SK-N-SH treated with all-trans-retinoic acid at 6 μM for 48 hours (cell line): ENCODE measurements around the gene MYH9.
A peak's percentile ranks its signal among the peaks of the same experiment; 100 is the strongest.

Source experiments
- ATAC-seq: fragments of 200-7000 bp; cut with Tn5 transposase; 3 replicates; pipeline ENCODE4 v1.9.1; 2020; ENCODE audit warnings: mild to moderate bottlenecking, moderate library complexity
- ARNTL ChIP-seq: fragments of 450-650 bp; formaldehyde crosslinking; IDR thresholded peaks from 2 replicates; pipeline ENCODE4 v1.5.0; 2020; ENCODE audit warnings: low read depth, mild to moderate bottlenecking, moderate library complexity, borderline replicate concordance
- CSDC2 ChIP-seq: fragments of 250-450 bp; sonication (Bioruptor Pico); IDR thresholded peaks from 2 replicates; pipeline ENCODE4 v1.5.0; 2020; ENCODE audit warnings: mild to moderate bottlenecking, moderate library complexity
- ESRRG ChIP-seq: fragments of 250-450 bp; sonication (Bioruptor Pico); IDR thresholded peaks from 2 replicates; pipeline ENCODE4 v1.6.1; 2021; ENCODE audit warnings: mild to moderate bottlenecking
- GLIS3 ChIP-seq: fragments of 250-450 bp; sonication (Bioruptor Pico); IDR thresholded peaks from 2 replicates; pipeline ENCODE4 v1.5.0; 2020; ENCODE audit warnings: mild to moderate bottlenecking, moderate library complexity
- ISL1 ChIP-seq: fragments of 250-450 bp; sonication (Bioruptor Pico); IDR thresholded peaks from 2 replicates; pipeline ENCODE4 v2.1.2; 2022; ENCODE audit warnings: mild to moderate bottlenecking, moderate library complexity
- OSR1 ChIP-seq: fragments of 250-450 bp; sonication (Bioruptor Pico); IDR thresholded peaks from 2 replicates; pipeline ENCODE4 v1.8.0; 2022; ENCODE audit warnings: moderate library complexity, mild to moderate bottlenecking, inconsistent platforms
- PPARA ChIP-seq: fragments of 250-450 bp; sonication (Bioruptor Pico); IDR thresholded peaks from 2 replicates; pipeline ENCODE4 v1.5.0; 2020; ENCODE audit warnings: mild to moderate bottlenecking, borderline replicate concordance
- RARB ChIP-seq: fragments of 250-450 bp; sonication (Bioruptor Pico); IDR thresholded peaks from 2 replicates; pipeline ENCODE4 v1.8.0; 2021; ENCODE audit warnings: mild to moderate bottlenecking, moderate library complexity
- SNAI2 ChIP-seq: fragments of 250-450 bp; sonication (Bioruptor Pico); IDR thresholded peaks from 2 replicates; pipeline ENCODE4 v1.5.0; 2020; ENCODE audit warnings: mild to moderate bottlenecking, moderate library complexity
- TCF4 ChIP-seq: fragments of 250-450 bp; sonication (Bioruptor Pico); IDR thresholded peaks from 2 replicates; pipeline ENCODE4 v1.8.0; 2021; ENCODE audit warnings: mild to moderate bottlenecking, moderate library complexity, borderline replicate concordance
- TOX ChIP-seq: fragments of 250-450 bp; sonication (Bioruptor Pico); IDR thresholded peaks from 2 replicates; pipeline ENCODE4 v1.8.0; 2021; ENCODE audit warnings: mild to moderate bottlenecking, moderate library complexity, borderline replicate concordance
- ZC3H10 ChIP-seq: fragments of 250-450 bp; sonication (Bioruptor Pico); IDR thresholded peaks from 2 replicates; pipeline ENCODE4 v1.5.1; 2021; ENCODE audit warnings: mild to moderate bottlenecking, moderate library complexity
- ZFP3 ChIP-seq: fragments of 250-450 bp; sonication (Bioruptor Pico); IDR thresholded peaks from 2 replicates; pipeline ENCODE4 v1.5.0; 2020; ENCODE audit warnings: mild to moderate bottlenecking, moderate library complexity
- ZNF565 ChIP-seq: fragments of 450-650 bp; formaldehyde crosslinking; conservative IDR thresholded peaks from 2 replicates; pipeline ENCODE4 v1.5.0; 2020; ENCODE audit warnings: low read depth, mild to moderate bottlenecking, moderate library complexity
- ZNF8 ChIP-seq: fragments of 450-650 bp; formaldehyde crosslinking; IDR thresholded peaks from 2 replicates; pipeline ENCODE4 v1.5.0; 2020; ENCODE audit warnings: mild to moderate bottlenecking, moderate library complexity
- TF ChIP-seq, protein P1 (sequence below): fragments of 250-450 bp; sonication (Bioruptor Pico); IDR thresholded peaks from 2 replicates; pipeline ENCODE4 v1.8.0; 2021; ENCODE audit warnings: low read depth, mild to moderate bottlenecking, moderate library complexity, borderline replicate concordance
- TF ChIP-seq, protein P2 (sequence below): fragments of 250-450 bp; sonication (Bioruptor Pico); IDR thresholded peaks from 2 replicates; pipeline ENCODE4 v1.5.1; 2021; ENCODE audit warnings: mild to moderate bottlenecking, moderate library complexity
- TF ChIP-seq, protein P3 (sequence below): fragments of 250-450 bp; sonication (Bioruptor Pico); IDR thresholded peaks from 2 replicates; pipeline ENCODE4 v1.5.0; 2020; ENCODE audit warnings: mild to moderate bottlenecking, moderate library complexity
- TF ChIP-seq, protein P4 (sequence below): fragments of 250-450 bp; sonication (Bioruptor Pico); IDR thresholded peaks from 2 replicates; pipeline ENCODE4 v1.5.1; 2020; ENCODE audit warnings: low read depth, mild to moderate bottlenecking, moderate library complexity

The MYH9 gene

DNA sequence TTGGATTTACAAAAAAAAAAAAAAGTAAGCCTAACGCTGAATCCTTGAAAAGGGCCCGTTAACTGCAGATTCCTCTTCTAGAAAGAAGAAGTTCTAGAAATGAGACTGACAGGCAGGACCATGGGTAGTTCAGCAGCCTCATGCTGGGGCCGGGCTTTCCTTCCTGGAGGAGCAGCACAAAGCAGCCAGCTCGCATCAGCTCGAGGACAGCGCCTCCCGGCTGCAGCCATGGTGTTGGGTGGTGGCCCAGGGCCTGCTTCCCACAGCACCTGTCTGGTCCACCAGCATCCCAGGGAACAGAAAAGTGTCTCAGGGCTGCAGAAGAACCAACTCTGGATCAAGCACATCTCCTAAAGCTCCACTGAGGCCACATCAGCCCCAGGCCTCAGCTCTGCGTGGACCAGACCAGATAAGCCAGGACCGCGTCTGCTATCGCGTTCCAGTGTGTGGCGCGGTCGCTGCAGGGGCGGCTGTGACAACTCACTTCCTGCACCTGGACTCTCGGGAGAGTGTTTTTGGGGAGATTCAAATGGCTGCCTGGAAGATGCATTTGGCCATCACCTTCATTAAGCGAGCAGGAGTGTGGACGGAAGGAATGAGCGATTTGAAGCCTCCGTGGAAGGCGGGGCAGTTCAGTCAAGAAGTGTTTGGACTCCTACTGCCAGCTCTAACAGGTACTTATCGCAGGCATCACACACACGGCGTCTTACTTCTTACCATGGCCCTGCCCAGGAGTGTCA, 53.5 kb downstream of the MYH9 start (continued):
- TF ChIP-seq, protein P1, sequence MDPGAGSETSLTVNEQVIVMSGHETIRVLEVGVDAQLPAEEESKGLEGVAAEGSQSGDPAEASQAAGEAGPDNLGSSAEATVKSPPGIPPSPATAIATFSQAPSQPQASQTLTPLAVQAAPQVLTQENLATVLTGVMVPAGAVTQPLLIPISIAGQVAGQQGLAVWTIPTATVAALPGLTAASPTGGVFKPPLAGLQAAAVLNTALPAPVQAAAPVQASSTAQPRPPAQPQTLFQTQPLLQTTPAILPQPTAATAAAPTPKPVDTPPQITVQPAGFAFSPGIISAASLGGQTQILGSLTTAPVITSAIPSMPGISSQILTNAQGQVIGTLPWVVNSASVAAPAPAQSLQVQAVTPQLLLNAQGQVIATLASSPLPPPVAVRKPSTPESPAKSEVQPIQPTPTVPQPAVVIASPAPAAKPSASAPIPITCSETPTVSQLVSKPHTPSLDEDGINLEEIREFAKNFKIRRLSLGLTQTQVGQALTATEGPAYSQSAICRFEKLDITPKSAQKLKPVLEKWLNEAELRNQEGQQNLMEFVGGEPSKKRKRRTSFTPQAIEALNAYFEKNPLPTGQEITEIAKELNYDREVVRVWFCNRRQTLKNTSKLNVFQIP (CRISPR knock-in tag): no peak
- TF ChIP-seq, protein P2, sequence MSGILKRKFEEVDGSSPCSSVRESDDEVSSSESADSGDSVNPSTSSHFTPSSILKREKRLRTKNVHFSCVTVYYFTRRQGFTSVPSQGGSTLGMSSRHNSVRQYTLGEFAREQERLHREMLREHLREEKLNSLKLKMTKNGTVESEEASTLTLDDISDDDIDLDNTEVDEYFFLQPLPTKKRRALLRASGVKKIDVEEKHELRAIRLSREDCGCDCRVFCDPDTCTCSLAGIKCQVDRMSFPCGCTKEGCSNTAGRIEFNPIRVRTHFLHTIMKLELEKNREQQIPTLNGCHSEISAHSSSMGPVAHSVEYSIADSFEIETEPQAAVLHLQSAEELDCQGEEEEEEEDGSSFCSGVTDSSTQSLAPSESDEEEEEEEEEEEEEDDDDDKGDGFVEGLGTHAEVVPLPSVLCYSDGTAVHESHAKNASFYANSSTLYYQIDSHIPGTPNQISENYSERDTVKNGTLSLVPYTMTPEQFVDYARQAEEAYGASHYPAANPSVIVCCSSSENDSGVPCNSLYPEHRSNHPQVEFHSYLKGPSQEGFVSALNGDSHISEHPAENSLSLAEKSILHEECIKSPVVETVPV: no peak
- TF ChIP-seq TOX (CRISPR knock-in tag): no peak
- no peak for TF ChIP-seq CSDC2 (CRISPR knock-in tag)
- no peak for TF ChIP-seq ARNTL (CRISPR knock-in tag)
- TF ChIP-seq ZNF565 (CRISPR knock-in tag): no peak
- TF ChIP-seq ISL1 (CRISPR knock-in tag): no peak
- no peak for TF ChIP-seq ZFP3

DNA sequence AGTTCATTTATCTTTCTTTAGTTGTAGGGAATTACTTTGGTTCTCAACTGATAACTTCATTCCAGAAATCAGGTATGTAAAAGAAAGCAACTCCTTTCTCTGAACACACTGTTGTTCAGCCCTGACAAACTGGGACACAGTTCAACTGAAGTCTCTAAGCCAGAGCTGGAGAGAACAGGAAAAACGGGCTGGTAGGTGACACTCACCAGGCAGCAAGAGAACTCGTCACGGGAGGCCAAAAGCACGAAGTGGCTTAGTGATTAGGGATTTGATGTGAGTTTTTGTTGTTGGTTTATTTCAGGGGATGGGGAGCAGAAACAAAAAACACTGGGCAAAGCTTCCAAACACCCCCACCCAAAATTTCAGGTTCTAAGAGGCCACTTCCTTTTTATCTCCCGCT, 54.1 kb downstream of the MYH9 start:
- no peak for ATAC-seq
- TF ChIP-seq ZNF8 (no peak), ZC3H10 (CRISPR knock-in tag) (no peak), ESRRG (no peak), GLIS3 (CRISPR knock-in tag) (no peak), CSDC2 (CRISPR knock-in tag) (no peak), ZNF565 (CRISPR knock-in tag) (no peak)

DNA sequence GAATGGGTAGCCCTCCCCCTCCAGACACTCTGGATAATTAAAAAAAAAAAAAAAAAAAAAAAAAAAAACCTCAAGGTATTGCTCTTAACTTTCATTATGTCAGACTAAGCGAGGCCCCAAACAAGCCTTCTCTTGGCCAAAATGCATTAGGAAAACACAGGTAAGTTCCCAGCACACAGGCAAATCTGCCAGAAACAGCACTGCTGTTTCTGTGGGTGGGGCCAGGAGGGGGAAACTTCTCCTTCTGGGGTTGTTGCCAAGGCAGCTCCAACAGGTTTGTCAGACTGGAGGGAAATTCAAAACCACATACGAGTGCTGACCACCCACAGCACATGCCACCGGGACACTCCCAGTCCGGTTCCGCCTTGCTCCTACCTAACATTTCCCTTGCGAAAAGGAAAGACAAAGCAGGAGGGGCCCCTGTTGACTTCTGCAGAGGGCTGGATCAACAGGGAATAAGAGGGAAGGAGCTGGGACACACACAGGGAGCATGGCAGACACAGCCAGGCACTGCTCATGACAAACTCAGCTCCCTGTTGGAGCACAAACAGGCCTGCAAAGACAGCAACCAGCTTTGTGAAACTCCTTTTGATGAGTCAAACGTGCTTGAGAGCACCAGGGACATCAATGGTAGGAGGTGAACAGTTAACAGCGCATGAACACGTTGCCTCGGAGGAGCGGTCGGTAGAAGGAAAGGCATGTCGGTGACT, 55.0 kb downstream of the MYH9 start:
- no peak for TF ChIP-seq ZNF8
- TF ChIP-seq, protein P2: no peak
- TF ChIP-seq, protein P3, sequence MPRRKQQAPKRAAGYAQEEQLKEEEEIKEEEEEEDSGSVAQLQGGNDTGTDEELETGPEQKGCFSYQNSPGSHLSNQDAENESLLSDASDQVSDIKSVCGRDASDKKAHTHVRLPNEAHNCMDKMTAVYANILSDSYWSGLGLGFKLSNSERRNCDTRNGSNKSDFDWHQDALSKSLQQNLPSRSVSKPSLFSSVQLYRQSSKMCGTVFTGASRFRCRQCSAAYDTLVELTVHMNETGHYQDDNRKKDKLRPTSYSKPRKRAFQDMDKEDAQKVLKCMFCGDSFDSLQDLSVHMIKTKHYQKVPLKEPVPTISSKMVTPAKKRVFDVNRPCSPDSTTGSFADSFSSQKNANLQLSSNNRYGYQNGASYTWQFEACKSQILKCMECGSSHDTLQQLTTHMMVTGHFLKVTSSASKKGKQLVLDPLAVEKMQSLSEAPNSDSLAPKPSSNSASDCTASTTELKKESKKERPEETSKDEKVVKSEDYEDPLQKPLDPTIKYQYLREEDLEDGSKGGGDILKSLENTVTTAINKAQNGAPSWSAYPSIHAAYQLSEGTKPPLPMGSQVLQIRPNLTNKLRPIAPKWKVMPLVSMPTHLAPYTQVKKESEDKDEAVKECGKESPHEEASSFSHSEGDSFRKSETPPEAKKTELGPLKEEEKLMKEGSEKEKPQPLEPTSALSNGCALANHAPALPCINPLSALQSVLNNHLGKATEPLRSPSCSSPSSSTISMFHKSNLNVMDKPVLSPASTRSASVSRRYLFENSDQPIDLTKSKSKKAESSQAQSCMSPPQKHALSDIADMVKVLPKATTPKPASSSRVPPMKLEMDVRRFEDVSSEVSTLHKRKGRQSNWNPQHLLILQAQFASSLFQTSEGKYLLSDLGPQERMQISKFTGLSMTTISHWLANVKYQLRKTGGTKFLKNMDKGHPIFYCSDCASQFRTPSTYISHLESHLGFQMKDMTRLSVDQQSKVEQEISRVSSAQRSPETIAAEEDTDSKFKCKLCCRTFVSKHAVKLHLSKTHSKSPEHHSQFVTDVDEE (CRISPR knock-in tag): no peak
- TF ChIP-seq, all 23 proteins: peak for 0
- ATAC-seq: peak; percentile 0; the same call in 2 of the 3 replicates

DNA sequence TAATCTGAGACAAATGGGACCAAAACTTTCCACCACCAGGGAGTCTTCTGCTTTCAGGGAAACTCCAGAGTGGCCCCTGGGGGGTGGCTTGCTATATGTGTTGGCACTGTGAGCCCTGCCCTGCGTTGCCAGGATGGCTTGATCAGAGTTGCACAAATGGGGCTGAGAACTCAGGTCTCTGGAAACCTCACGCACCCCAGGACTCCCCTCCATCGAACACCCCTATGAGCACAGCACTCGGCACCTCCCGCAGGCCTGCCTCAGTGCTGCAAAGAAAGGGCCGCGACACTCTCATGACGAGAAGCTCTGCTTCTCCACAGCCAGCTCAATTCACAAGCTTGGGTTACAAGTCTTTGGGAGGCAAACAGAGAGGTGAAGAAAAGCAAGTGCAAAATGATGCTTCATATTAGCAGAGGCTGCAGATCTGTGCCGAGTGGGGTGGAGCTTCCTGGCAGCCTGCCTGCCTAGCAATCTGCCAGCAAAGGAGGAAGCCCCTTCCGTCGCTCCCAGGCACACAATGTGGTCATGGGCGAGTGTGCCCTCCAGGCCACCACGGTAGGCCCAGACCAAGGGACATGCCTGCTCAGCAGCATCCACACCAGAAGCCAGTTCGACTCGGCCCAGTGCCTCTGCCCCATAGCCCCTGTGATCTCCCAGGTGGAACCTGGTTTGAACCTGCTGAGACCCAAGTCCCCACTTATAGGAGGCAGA, 55.7 kb downstream of the MYH9 start:
- ATAC-seq: peak; percentile 0; the same call in 2 of the 3 replicates
- TF ChIP-seq CSDC2 (CRISPR knock-in tag) (no peak), RARB (CRISPR knock-in tag) (no peak), TCF4 (CRISPR knock-in tag) (no peak), OSR1 (CRISPR knock-in tag) (no peak), ZNF8 (no peak), GLIS3 (CRISPR knock-in tag) (no peak), ZC3H10 (CRISPR knock-in tag) (no peak), ZFP3 (no peak), PPARA (CRISPR knock-in tag) (no peak), TOX (CRISPR knock-in tag) (no peak), SNAI2 (CRISPR knock-in tag) (no peak)
- TF ChIP-seq, protein P4, sequence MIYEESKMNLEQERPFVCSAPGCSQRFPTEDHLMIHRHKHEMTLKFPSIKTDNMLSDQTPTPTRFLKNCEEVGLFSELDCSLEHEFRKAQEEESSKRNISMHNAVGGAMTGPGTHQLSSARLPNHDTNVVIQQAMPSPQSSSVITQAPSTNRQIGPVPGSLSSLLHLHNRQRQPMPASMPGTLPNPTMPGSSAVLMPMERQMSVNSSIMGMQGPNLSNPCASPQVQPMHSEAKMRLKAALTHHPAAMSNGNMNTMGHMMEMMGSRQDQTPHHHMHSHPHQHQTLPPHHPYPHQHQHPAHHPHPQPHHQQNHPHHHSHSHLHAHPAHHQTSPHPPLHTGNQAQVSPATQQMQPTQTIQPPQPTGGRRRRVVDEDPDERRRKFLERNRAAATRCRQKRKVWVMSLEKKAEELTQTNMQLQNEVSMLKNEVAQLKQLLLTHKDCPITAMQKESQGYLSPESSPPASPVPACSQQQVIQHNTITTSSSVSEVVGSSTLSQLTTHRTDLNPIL (CRISPR knock-in tag): no peak
- TF ChIP-seq, protein P2: no peak
